HEK293 (cell line): ENCODE data around the gene EIF3M.

Experiments
- CTCF ChIA-PET: fragments of 350-600 bp; formaldehyde crosslinking; extraction: SDS; loops from one replicate; lab custom pipeline; 2021; ENCODE audit warnings: antibody characterized with exemption; lab: Yijun Ruan, JAX
- POLR2A ChIA-PET: fragments of 300-600 bp; formaldehyde crosslinking; extraction: SDS; loops from one replicate; lab custom pipeline; 2020; ENCODE audit warnings: antibody characterized with exemption, inconsistent platforms; lab: Yijun Ruan, JAX
- H3K27ac ChIP-seq: fragments of 200-500 bp; sonication (Bioruptor generic); 2 replicates; pipeline ENCODE4 v1.5.1; 2014; ENCODE audit warnings: low read depth, low read length, control low read depth, inconsistent platforms; ENCODE audit errors: extremely low read depth
- H3K36me3 ChIP-seq, 2 experiments: fragments of 200-500 bp in 1 of 2; sonication (Bioruptor generic) in 1 of 2; 1 replicate in 1 of 2; 2 replicates in 1 of 2; pipeline ENCODE4 v1.5.1; 2014 to 2017; ENCODE audit warnings: inconsistent platforms in 2 of 2, low read length in 2 of 2; ENCODE audit not compliant: control insufficient read depth in 2 of 2, insufficient read depth in 1 of 2
- H3K4me1 ChIP-seq: fragments of 200-500 bp; sonication (Bioruptor generic); 2 replicates; pipeline ENCODE4 v1.5.1; 2014; ENCODE audit warnings: mild to moderate bottlenecking, low read length, inconsistent platforms; ENCODE audit not compliant: control insufficient read depth, insufficient read depth
- H3K4me3 ChIP-seq: 2 replicates; pipeline ENCODE4 v1.5.1; 2011; ENCODE audit warnings: low read depth, mild to moderate bottlenecking, control low read depth, low read length, moderate library complexity
- H3K9me3 ChIP-seq: fragments of 200-500 bp; sonication (Bioruptor generic); 2 replicates; pipeline ENCODE4 v1.5.1; 2014; ENCODE audit warnings: low read depth, low read length, inconsistent platforms; ENCODE audit not compliant: control insufficient read depth, insufficient read depth
- EGR2 ChIP-seq: fragments of 450-650 bp; formaldehyde crosslinking; IDR thresholded peaks from 2 replicates; pipeline ENCODE4 v1.5.1; 2016; ENCODE audit warnings: low read depth, missing biosample characterization, missing genetic modification characterization
- FEZF1 ChIP-seq: fragments of 450-650 bp; formaldehyde crosslinking; IDR thresholded peaks from 2 replicates; pipeline ENCODE4 v1.5.1; 2016; ENCODE audit warnings: missing biosample characterization, missing genetic modification characterization
- GFI1B ChIP-seq: fragments of 450-650 bp; formaldehyde crosslinking; IDR thresholded peaks from 2 replicates; pipeline ENCODE4 v1.5.1; 2016; ENCODE audit warnings: missing biosample characterization, missing genetic modification characterization
- GLI4 ChIP-seq: fragments of 450-650 bp; formaldehyde crosslinking; IDR thresholded peaks from 2 replicates; pipeline ENCODE4 v1.5.1; 2016; ENCODE audit warnings: missing biosample characterization, missing genetic modification characterization
- KLF16 ChIP-seq: fragments of 450-650 bp; formaldehyde crosslinking; IDR thresholded peaks from 2 replicates; pipeline ENCODE4 v1.5.1; 2017; ENCODE audit warnings: missing biosample characterization, missing genetic modification characterization
- TSHZ1 ChIP-seq: fragments of 450-650 bp; formaldehyde crosslinking; IDR thresholded peaks from 2 replicates; pipeline ENCODE4 v1.5.1; 2016; ENCODE audit warnings: missing biosample characterization, missing genetic modification characterization, borderline replicate concordance
- ZFHX2 ChIP-seq: fragments of 450-650 bp; formaldehyde crosslinking; conservative IDR thresholded peaks from 2 replicates; pipeline ENCODE4 v1.5.1; 2016; ENCODE audit warnings: missing biosample characterization, missing genetic modification characterization
- ZNF114 ChIP-seq: fragments of 450-650 bp; formaldehyde crosslinking; IDR thresholded peaks from 2 replicates; pipeline ENCODE4 v1.5.0; 2017; ENCODE audit warnings: missing biosample characterization, missing genetic modification characterization
- ZNF146 ChIP-seq: fragments of 450-650 bp; formaldehyde crosslinking; IDR thresholded peaks from 2 replicates; pipeline ENCODE4 v1.5.1; 2016; ENCODE audit warnings: missing biosample characterization, missing genetic modification characterization
- ZNF148 ChIP-seq: fragments of 450-650 bp; formaldehyde crosslinking; IDR thresholded peaks from 2 replicates; pipeline ENCODE4 v1.5.0; 2017; ENCODE audit warnings: missing biosample characterization, missing genetic modification characterization, borderline replicate concordance
- ZNF292 ChIP-seq: fragments of 450-650 bp; formaldehyde crosslinking; IDR thresholded peaks from 2 replicates; pipeline ENCODE4 v1.5.1; 2016; ENCODE audit warnings: low read depth, missing biosample characterization, missing genetic modification characterization, borderline replicate concordance
- ZNF350 ChIP-seq: fragments of 450-650 bp; formaldehyde crosslinking; IDR thresholded peaks from 2 replicates; pipeline ENCODE4 v1.5.0; 2017; ENCODE audit warnings: missing biosample characterization, mild to moderate bottlenecking, missing genetic modification characterization
- ZNF354C ChIP-seq: fragments of 450-650 bp; formaldehyde crosslinking; IDR thresholded peaks from 2 replicates; pipeline ENCODE4 v1.5.1; 2016; ENCODE audit warnings: missing biosample characterization, missing genetic modification characterization, low read depth, borderline replicate concordance
- ZNF416 ChIP-seq: fragments of 450-650 bp; formaldehyde crosslinking; IDR thresholded peaks from 2 replicates; pipeline ENCODE4 v1.5.1; 2016; ENCODE audit warnings: missing biosample characterization, missing genetic modification characterization
- ZNF530 ChIP-seq: fragments of 450-650 bp; formaldehyde crosslinking; IDR thresholded peaks from 2 replicates; pipeline ENCODE4 v1.5.1; 2016; ENCODE audit warnings: low read depth, missing biosample characterization, missing genetic modification characterization
- ZNF544 ChIP-seq: fragments of 450-650 bp; formaldehyde crosslinking; IDR thresholded peaks from 2 replicates; pipeline ENCODE4 v1.5.0; 2017; ENCODE audit warnings: missing biosample characterization, missing genetic modification characterization
- ZNF747 ChIP-seq: fragments of 450-650 bp; formaldehyde crosslinking; IDR thresholded peaks from 2 replicates; pipeline ENCODE4 v1.5.1; 2016; ENCODE audit warnings: missing biosample characterization, missing genetic modification characterization

EIF3M gene

GRCh38 chr11:32571039-32571438 is 12.6 kb upstream of the EIF3M start:
- CTCF ChIA-PET = interaction anchor here (0.6 kb wide), 1 partner anchor 123 kb away, joined by 3 read pairs; no protein-coding TSS in a partner anchor
- POLR2A ChIA-PET = no interaction called here
- no peaks in the 10 kb centered on the region for H3K36me3 ChIP-seq
- H3K27ac ChIP-seq = no peak overlapping the region
- TF ChIP-seq EGR2 = 0 out of 2 replicates have a peak, but pooled peaks have one; percentile 18
- TF ChIP-seq ZNF146 = no peak
- TF ChIP-seq ZNF530 (tag by site-specific recombination) = no peak
- peak; percentile 34; the same call in 1 of the 2 replicates for TF ChIP-seq ZFHX2 (tag by site-specific recombination)
- no peaks in the 10 kb centered on the region for H3K9me3 ChIP-seq
- no peaks in the 10 kb centered on the region; the same call in 1 of the 2 replicates for H3K4me1 ChIP-seq
- no peak overlapping the region for H3K4me3 ChIP-seq

DNA sequence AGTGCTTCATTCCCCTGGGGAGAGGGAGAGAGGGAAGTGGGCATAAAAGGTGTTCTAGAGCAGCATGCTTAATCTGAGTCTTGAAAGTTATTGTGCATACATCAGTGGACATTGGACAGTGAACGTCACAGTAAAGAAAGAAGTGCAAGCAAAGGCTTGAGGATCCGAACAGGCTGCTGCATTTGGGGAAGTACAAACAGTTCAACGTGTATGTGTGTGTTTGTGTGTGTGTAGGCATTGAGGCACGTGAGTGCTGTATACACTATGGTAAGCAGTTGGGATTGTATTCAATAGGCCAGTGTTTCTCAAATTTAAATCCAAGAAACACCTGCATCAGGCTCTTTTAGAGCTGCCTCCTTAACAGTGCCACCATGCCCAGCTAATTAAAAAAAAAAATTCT is 10.4 kb upstream of the EIF3M start:
- Histone ChIP-seq H3K9me3 (no peaks in the 10 kb centered on the region), H3K4me1 (no peaks in the 10 kb centered on the region; the same call in 1 of the 2 replicates), H3K27ac (no peak overlapping the region), H3K36me3 (no peaks in the 10 kb centered on the region), H3K4me3 (no peak overlapping the region)
- CTCF ChIA-PET = no interaction called here
- POLR2A ChIA-PET = no interaction called here
- no peak for TF ChIP-seq ZNF354C (tag by site-specific recombination)

DNA sequence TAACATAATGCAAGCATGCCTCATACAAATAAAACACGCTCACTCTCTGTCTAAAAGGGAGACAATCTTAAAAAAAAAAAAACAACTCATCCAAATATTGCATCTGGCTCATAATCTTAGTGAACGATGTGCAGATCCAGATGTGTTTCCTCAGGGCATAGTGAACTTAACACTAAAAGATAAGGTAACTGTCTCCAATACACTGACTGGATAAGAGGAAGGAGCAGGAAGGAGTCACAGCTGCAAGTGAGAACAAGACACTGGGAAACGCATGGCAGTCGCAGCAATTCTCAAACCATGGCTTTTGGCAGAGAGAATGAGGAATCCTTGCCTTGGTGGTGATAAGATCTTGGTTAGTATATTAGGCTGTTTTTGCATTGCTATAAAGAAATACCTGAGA is 9.2 kb upstream of the EIF3M start:
- Histone ChIP-seq H3K9me3 (no peaks in the 10 kb centered on the region), H3K4me1 (no peaks in the 10 kb centered on the region; the same call in 1 of the 2 replicates), H3K27ac (no peak overlapping the region), H3K36me3 (no peaks in the 10 kb centered on the region), H3K4me3 (no peak overlapping the region)
- TF ChIP-seq GLI4 (tag by site-specific recombination) = no peak
- no peak for TF ChIP-seq FEZF1 (tag by site-specific recombination)
- TF ChIP-seq EGR2 = no peak
- ChIA-PET POLR2A (interaction anchor here (1.6 kb wide), 1 partner anchor 9 kb away, joined by 5 read pairs; the partner anchor contains the start of gene EIF3M), CTCF (interaction anchor here (0.7 kb wide), 1 partner anchor 274 kb away, joined by 3 read pairs; no protein-coding TSS in a partner anchor)

- Histone ChIP-seq H3K4me1 (no peaks in the 10 kb centered on the region; the same call in 1 of the 2 replicates), H3K4me3 (no peak overlapping the region), H3K27ac (no peak overlapping the region), H3K9me3 (no peaks in the 10 kb centered on the region), H3K36me3 (no peaks in the 10 kb centered on the region)
- CTCF ChIA-PET = interaction anchor here (0.6 kb wide), 1 partner anchor 273 kb away, joined by 4 read pairs; no protein-coding TSS in a partner anchor
- TF ChIP-seq ZNF292 = no peak
- TF ChIP-seq ZNF148 (tag by site-specific recombination) = no peak
- TF ChIP-seq GLI4 (tag by site-specific recombination) = no peak
- TF ChIP-seq ZNF544 (tag by site-specific recombination) = no peak
- TF ChIP-seq KLF16 (tag by site-specific recombination) = no peak
- no peak for TF ChIP-seq TSHZ1 (tag by site-specific recombination)
- no peak for TF ChIP-seq ZNF416 (tag by site-specific recombination)
- no peak for TF ChIP-seq ZNF747 (tag by site-specific recombination)
- no peak for TF ChIP-seq GFI1B
- no peak for TF ChIP-seq ZNF350
- no peak for TF ChIP-seq ZNF114 (tag by site-specific recombination)
- POLR2A ChIA-PET = interaction anchor here (1.6 kb wide), 1 partner anchor 8 kb away, joined by 5 read pairs; the partner anchor contains the start of gene EIF3M
Observed at GRCh38 chr11:32575070-32575469, 8.6 kb upstream of the EIF3M start.
